Kidney (tissue), 14 donors: Measurements from ENCODE around the gene DSCAM. TPM values are rescaled to one million over a fixed set of nuclear protein-coding genes. Genes with fewer than 3 reads are reported as not detected.

Source experiments
- DNase-seq, 5 donors: peaks; one replicate each; pipeline ENCODE4 v3.0.0-alpha.2; 2013 to 2020
- FAIRE-seq: peaks from 2 replicates; lab custom pipeline; 2012; peaks lifted over from hg19 to GRCh38; lab: Jason Lieb, UNC
- H3K27ac ChIP-seq, 2 donors: one replicate each; pipeline ENCODE4 v1.7.0; 2013; ENCODE audit warnings: low read depth in 2 of 2, low read length in 2 of 2, inconsistent platforms in 1 of 2
- H3K27me3 ChIP-seq: one replicate; pipeline ENCODE4 v1.7.1; 2013; ENCODE audit warnings: low read length, inconsistent platforms; ENCODE audit not compliant: control insufficient read depth, insufficient read depth
- H3K36me3 ChIP-seq, 3 donors: one replicate each; pipeline versions ENCODE4 v1.7.0 to v1.7.1; 2013; ENCODE audit warnings: low read length in 3 of 3, control low read depth in 1 of 3, inconsistent platforms in 1 of 3; ENCODE audit not compliant: insufficient read depth in 3 of 3, control insufficient read depth in 2 of 3
- H3K4me1 ChIP-seq, 3 donors: one replicate each; pipeline versions ENCODE4 v1.7.0 to v1.7.1; 2013; ENCODE audit warnings: low read length in 3 of 3, inconsistent platforms in 1 of 3, low read depth in 1 of 3; ENCODE audit not compliant: control insufficient read depth in 2 of 3, insufficient read depth in 2 of 3
- H3K4me3 ChIP-seq, 3 donors: one replicate each; pipeline versions ENCODE4 v1.7.0 to v1.8.1; 2013; ENCODE audit warnings: low read length in 3 of 3, control low read depth in 1 of 3, inconsistent platforms in 1 of 3
- H3K9ac ChIP-seq, 3 donors: one replicate each; pipeline versions ENCODE4 v1.7.0 to v1.7.1; 2013; ENCODE audit warnings: low read length in 3 of 3, control low read depth in 1 of 3, inconsistent platforms in 1 of 3
- H3K9me3 ChIP-seq, 3 donors: one replicate each; pipeline versions ENCODE4 v1.7.0 to v1.7.1; 2013; ENCODE audit warnings: low read length in 3 of 3, control low read depth in 1 of 3, inconsistent platforms in 1 of 3; ENCODE audit not compliant: control insufficient read depth in 2 of 3, insufficient read depth in 1 of 3
- CTCF ChIP-seq: IDR thresholded peaks from 3 replicates; pipeline ENCODE4 v1.5.1; 2012; ENCODE audit warnings: mild to moderate bottlenecking, moderate library complexity, borderline replicate concordance; ENCODE audit not compliant: insufficient read depth; ENCODE audit errors: extremely low read depth
- intact Hi-C: fragments of 100-400 bp; cut with DNase I; formaldehyde crosslinking; loops from one replicate; pipeline ENCODE4 v1.11.1; 2022
- polyA plus RNA-seq: library from polyadenylated mRNA; stranded (reverse); fragments of 350-450 nt; fragmentation: Illumina TruSeq; extraction: RNeasy Lipid Tissue Mini Kit (QIAGEN cat#74804); gene quantifications from one replicate; pipeline ENCODE4 v1.2.3, GENCODE V29; 2014; ENCODE audit warnings: low read depth, low replicate concordance; ENCODE audit not compliant: insufficient read depth
- total RNA-seq: library from RNA; stranded (reverse); fragmentation: NEBNext Ultra II Directional; extraction: Animal tissue kit (Norgen Biotek cat#: 25700); gene quantifications from one replicate; pipeline ENCODE4 v1.2.1, GENCODE V29; 2021
- donor health status: control.
- donor health status: control.
- donor health status: control.
- donor health status: control.
- donor health status: control.
- donor health status: DM: yes; HTN: yes; CAD: no.
- donor health status: Normal renal cell carcinoma (clear cell type).

Gene DSCAM
- total and polyA plus RNA-seq, 2 donors from 2014 or later = not detected

DNA sequence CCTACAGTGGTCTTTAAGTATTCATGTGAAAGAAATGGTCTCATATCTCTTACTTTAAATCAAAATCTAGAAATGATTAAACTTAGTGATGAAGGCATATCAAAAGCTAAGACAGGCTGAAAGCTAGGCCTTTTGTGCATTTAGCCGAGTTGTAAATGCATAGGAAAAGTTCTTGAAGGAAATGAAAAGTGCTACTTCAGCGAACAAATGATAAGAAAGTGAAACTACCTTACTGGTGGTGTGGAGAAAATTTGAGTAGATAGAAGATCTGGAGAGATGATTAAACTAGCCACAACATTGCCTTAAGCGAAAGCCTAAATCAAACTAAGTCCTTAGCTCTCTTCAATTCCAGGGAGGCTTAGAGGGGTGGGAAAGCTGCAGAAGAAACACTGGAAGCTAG, 147.6 kb downstream of the DSCAM start:
- Histone ChIP-seq H3K4me3 (no peak overlapping the region), H3K9ac (no peak overlapping the region), H3K9me3 (peaks cover 0 to 3% (median 3%) of the 10 kb centered on the region in 3 donors), H3K27me3 (no peaks in the 10 kb centered on the region), H3K4me1 (no peaks in the 10 kb centered on the region), H3K36me3 (no peaks in the 10 kb centered on the region), H3K27ac (no peak overlapping the region)
- FAIRE-seq (no peak), DNase-seq (no peak)
- intact Hi-C loops = no loop called here
- TF ChIP-seq CTCF = no peak

GRCh38 chr21:40696246-40696645, 150.7 kb downstream of the DSCAM start:
- FAIRE-seq = no peak
- intact Hi-C loops = no loop called here
- TF ChIP-seq CTCF = no peak

GRCh38 chr21:40689840-40690360, 157.1 kb downstream of the DSCAM start:
- peaks cover 0 to 12% (median 3%) of the 10 kb centered on the region in 3 donors for H3K4me1 ChIP-seq
- H3K4me3 ChIP-seq = no peak overlapping the region
- no peaks in the 10 kb centered on the region for H3K27me3 ChIP-seq
- H3K9me3 ChIP-seq = no peaks in the 10 kb centered on the region
- no peak overlapping the region for H3K27ac ChIP-seq
- H3K36me3 ChIP-seq = no peaks in the 10 kb centered on the region
- DNase-seq (no peak), FAIRE-seq (no peak)
- intact Hi-C loops = no loop called here
- no peak for TF ChIP-seq CTCF
- no peak overlapping the region for H3K9ac ChIP-seq

More at GRCh38 chr21:40696246-40696645, 150.7 kb downstream of the DSCAM start:
- Histone ChIP-seq H3K36me3 (no peaks in the 10 kb centered on the region), H3K4me3 (no peak overlapping the region), H3K27me3 (no peaks in the 10 kb centered on the region), H3K4me1 (no peaks in the 10 kb centered on the region), H3K9me3 (peaks cover 0 to 3% (median 3%) of the 10 kb centered on the region in 3 donors), H3K9ac (no peak overlapping the region), H3K27ac (no peak overlapping the region)
- no peak for DNase-seq

DNA sequence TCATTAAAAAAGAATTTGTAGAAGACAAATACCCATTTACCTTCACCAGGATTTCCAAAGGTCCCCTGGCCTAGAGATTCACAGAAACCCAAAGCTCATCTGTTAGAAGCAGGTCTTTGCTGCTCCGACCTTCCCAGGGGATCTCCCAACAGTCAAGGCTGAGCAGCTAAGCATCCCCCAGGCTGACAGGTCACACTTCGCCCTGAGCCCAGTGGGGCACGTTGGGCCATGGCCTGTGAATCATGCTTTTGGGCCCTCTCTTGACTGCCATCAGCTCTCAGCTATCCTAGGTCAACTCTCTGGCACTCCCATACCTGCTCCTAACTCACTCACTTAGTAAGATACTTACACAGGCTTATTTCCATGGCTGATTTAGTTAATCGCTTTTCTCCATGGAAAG, 157.7 kb downstream of the DSCAM start:
- intact Hi-C loops = no loop called here
- FAIRE-seq = no peak

More for the DNA sequence above, 157.7 kb downstream of the DSCAM start:
- TF ChIP-seq CTCF = no peak
- no peak overlapping the region for H3K27ac ChIP-seq
- H3K36me3 ChIP-seq = no peaks in the 10 kb centered on the region
- no peak overlapping the region for H3K4me3 ChIP-seq
- no peak for DNase-seq
- peaks cover 0 to 12% (median 3%) of the 10 kb centered on the region in 3 donors for H3K4me1 ChIP-seq
- H3K9me3 ChIP-seq = no peaks in the 10 kb centered on the region
- no peaks in the 10 kb centered on the region for H3K27me3 ChIP-seq
- no peak overlapping the region for H3K9ac ChIP-seq
